HL-60/S4 treated with phorbol 12-myristate 13-acetate at 8.2 ng/mL for 4 days and 3 days (cell line): Measurements from ENCODE around the gene BAZ2B.

Experiments used
- in situ Hi-C: fragments of 300-500 bp; cut with MboI; formaldehyde crosslinking; loops from 2 replicates; pipeline ENCODE4 v1.15.0; 2022; ENCODE audit warnings: low sequenced_read_pairs

BAZ2B gene

GRCh38 chr2:159471340-159471739 is 145.0 kb downstream of the BAZ2B start:
- in situ Hi-C loops = no loop called here

- in situ Hi-C loops = no loop called here
These were observed 148.1 kb downstream of the BAZ2B start for GRCh38 chr2:159468257-159468656.

GRCh38 chr2:159462961-159463360 is 153.4 kb downstream of the BAZ2B start:
- in situ Hi-C loops = no loop called here

- in situ Hi-C loops = no loop called here
These were observed 154.1 kb downstream of the BAZ2B start for GRCh38 chr2:159462201-159462785.

GRCh38 chr2:159461076-159461475 is 155.3 kb downstream of the BAZ2B start:
- in situ Hi-C loops = no loop called here

GRCh38 chr2:159460227-159460626 is 156.1 kb downstream of the BAZ2B start:
- in situ Hi-C loops = no loop called here

GRCh38 chr2:159459279-159459678 is 157.1 kb downstream of the BAZ2B start:
- in situ Hi-C loops = no loop called here

GRCh38 chr2:159457589-159457988 is 158.8 kb downstream of the BAZ2B start:
- in situ Hi-C loops = no loop called here

- in situ Hi-C loops = no loop called here
These were observed 159.6 kb downstream of the BAZ2B start for GRCh38 chr2:159456500-159457426.

- in situ Hi-C loops = no loop called here
These were observed 160.9 kb downstream of the BAZ2B start for GRCh38 chr2:159455330-159455918.

GRCh38 chr2:159454185-159454584 is 162.2 kb downstream of the BAZ2B start:
- in situ Hi-C loops = no loop called here

GRCh38 chr2:159450180-159450579 is 166.2 kb downstream of the BAZ2B start:
- in situ Hi-C loops = no loop called here

GRCh38 chr2:159449504-159450124 is 166.7 kb downstream of the BAZ2B start:
- in situ Hi-C loops = no loop called here

GRCh38 chr2:159446817-159447216 is 169.5 kb downstream of the BAZ2B start:
- in situ Hi-C loops = no loop called here

GRCh38 chr2:159446201-159446600 is 170.1 kb downstream of the BAZ2B start:
- in situ Hi-C loops = no loop called here

- in situ Hi-C loops = no loop called here
These were observed 171.0 kb downstream of the BAZ2B start for GRCh38 chr2:159445307-159445706.

GRCh38 chr2:159444754-159445153 is 171.6 kb downstream of the BAZ2B start:
- in situ Hi-C loops = no loop called here

- in situ Hi-C loops = no loop called here
These were observed 174.0 kb downstream of the BAZ2B start for GRCh38 chr2:159442159-159442852.

- in situ Hi-C loops = no loop called here
These were observed 175.2 kb downstream of the BAZ2B start for GRCh38 chr2:159441182-159441581.

- in situ Hi-C loops = no loop called here
These were observed 176.9 kb downstream of the BAZ2B start for GRCh38 chr2:159439421-159439820.
